SK-N-SH (cell line): Measurements from ENCODE around the gene RAC3. TPM values are rescaled to one million over a fixed set of nuclear protein-coding genes. Genes with fewer than 3 reads are reported as not detected.

Experiments
- CTCF ChIA-PET: fragments of 300-600, 350-600 bp; formaldehyde crosslinking; extraction: SDS; loops from one replicate; lab custom pipeline; 2021; lab: Yijun Ruan, JAX
- POLR2A ChIA-PET: fragments of 350-600 bp; sonication (Branson Sonifier 250); formaldehyde crosslinking; extraction: SDS; loops from one replicate; lab custom pipeline; 2020; ENCODE audit warnings: antibody characterized with exemption, inconsistent platforms; lab: Yijun Ruan, JAX
- DNase-seq: peaks from one replicate; pipeline ENCODE4 v3.0.0; 2012
- H2AFZ ChIP-seq: fragments of 200-600 bp; sonication (generic); 2 replicates; pipeline ENCODE4 v1.8.1; 2016; ENCODE audit warnings: antibody characterized with exemption, mild to moderate bottlenecking, low read depth
- H3F3A ChIP-seq: fragments of 200-600 bp; sonication (generic); replicated peaks from 2 replicates; pipeline ENCODE3; 2016; ENCODE audit warnings: antibody characterized with exemption, mild to moderate bottlenecking; ENCODE audit not compliant: insufficient read depth
- H3K27ac ChIP-seq, 2 experiments: fragments of 200-500 bp in 1 of 2; fragments of 200-600 bp in 1 of 2; sonication (Bioruptor generic) in 1 of 2; sonication (generic), shearing (Covaris generic) in 1 of 2; 2 replicates each; pipeline versions ENCODE4 v1.5.1 to v1.6.1; 2014 to 2016; ENCODE audit warnings: low read depth in 2 of 2, inconsistent platforms in 1 of 2, low read length in 1 of 2, mild to moderate bottlenecking in 1 of 2, mixed read lengths in 1 of 2
- H3K27me3 ChIP-seq: fragments of 200-600 bp; sonication (generic), shearing (Covaris generic); 2 replicates; pipeline ENCODE4 v1.6.1; 2016; ENCODE audit warnings: mixed run types; ENCODE audit not compliant: insufficient read depth
- H3K36me3 ChIP-seq, 2 experiments: fragments of 200-500 bp in 1 of 2; fragments of 200-600 bp in 1 of 2; sonication (Bioruptor generic) in 1 of 2; sonication (generic) in 1 of 2; replicated peaks in 1 of 2; 2 replicates each; pipeline versions ENCODE3 to v1.5.1; 2014 to 2016; ENCODE audit warnings: low read length in 1 of 2, mild to moderate bottlenecking in 1 of 2; ENCODE audit not compliant: insufficient read depth in 2 of 2, control insufficient read depth in 1 of 2
- H3K4me1 ChIP-seq, 2 experiments: fragments of 200-500 bp in 1 of 2; fragments of 200-600 bp in 1 of 2; sonication (Bioruptor generic) in 1 of 2; sonication (generic), shearing (Covaris generic) in 1 of 2; 2 replicates each; pipeline versions ENCODE4 v1.5.1 to v1.6.1; 2014 to 2016; ENCODE audit warnings: low read depth in 1 of 2, low read length in 1 of 2, mixed run types in 1 of 2; ENCODE audit not compliant: insufficient read depth in 2 of 2, control insufficient read depth in 1 of 2
- H3K4me2 ChIP-seq: fragments of 200-600 bp; sonication (generic), shearing (Covaris generic); 2 replicates; pipeline ENCODE4 v1.6.1; 2017; ENCODE audit warnings: mixed run types
- H3K4me3 ChIP-seq, 2 experiments: fragments of 200-500 bp in 1 of 2; fragments of 200-600 bp in 1 of 2; sonication (Bioruptor generic) in 1 of 2; sonication (generic), shearing (Covaris generic) in 1 of 2; 2 replicates each; pipeline versions ENCODE4 v1.5.1 to v1.8.1; 2014 to 2016; ENCODE audit warnings: low read depth in 2 of 2, inconsistent platforms in 1 of 2, low read length in 1 of 2, mild to moderate bottlenecking in 1 of 2, mixed read lengths in 1 of 2, moderate library complexity in 1 of 2
- H3K79me2 ChIP-seq: fragments of 200-600 bp; sonication (generic); 2 replicates; pipeline ENCODE4 v1.8.1; 2017; ENCODE audit warnings: mild to moderate bottlenecking; ENCODE audit not compliant: insufficient read depth
- H3K9ac ChIP-seq: fragments of 200-600 bp; sonication (generic); 2 replicates; pipeline ENCODE4 v1.6.1; 2017; ENCODE audit warnings: mixed run types
- H3K9me2 ChIP-seq: fragments of 200-600 bp; sonication (generic); 2 replicates; pipeline ENCODE4 v1.6.1; 2017; ENCODE audit warnings: mixed run types
- H3K9me3 ChIP-seq: fragments of 200-600 bp; sonication (generic); 2 replicates; pipeline ENCODE4 v1.6.1; 2017; ENCODE audit warnings: mixed run types, mild to moderate bottlenecking, moderate library complexity
- H4K20me1 ChIP-seq: fragments of 200-600 bp; sonication (generic); 2 replicates; pipeline ENCODE4 v1.6.1; 2017; ENCODE audit warnings: mild to moderate bottlenecking, mixed run types; ENCODE audit not compliant: insufficient read depth
- FOSL2 ChIP-seq: IDR thresholded peaks from 2 replicates; pipeline ENCODE4 v1.4.0; 2012; ENCODE audit warnings: low read depth, mild to moderate bottlenecking, moderate library complexity, borderline replicate concordance
- GABPA ChIP-seq: IDR thresholded peaks from 2 replicates; pipeline ENCODE4 v1.4.0; 2012; ENCODE audit warnings: low read depth, mild to moderate bottlenecking
- PBX3 ChIP-seq: IDR thresholded peaks from 2 replicates; pipeline ENCODE4; 2012
- POLR2AphosphoS5 ChIP-seq: IDR thresholded peaks from 2 replicates; pipeline ENCODE4 v1.6.1; 2012; ENCODE audit warnings: low read depth, low read length
- RFX5 ChIP-seq: IDR thresholded peaks from 2 replicates; pipeline ENCODE4 v1.6.1; 2012; ENCODE audit warnings: mild to moderate bottlenecking, improper control_type of control experiment, low read length
- SIN3A ChIP-seq: IDR thresholded peaks from 2 replicates; pipeline ENCODE4 v1.6.1; 2012; ENCODE audit warnings: low read depth, mild to moderate bottlenecking, low read length, moderate library complexity, borderline replicate concordance
- WGBS: methylation state at CpG from one replicate; pipeline ENCODE4 v1.1.6; 2017; ENCODE audit warnings: low lambda C conversion rate; 5-methylcytosine and 5-hydroxymethylcytosine counted together
- polyA plus RNA-seq, 3 experiments: library from polyadenylated mRNA; depleted of rRNA; stranded (reverse); fragments of >200 nt; gene quantifications; 2 replicates each; pipeline ENCODE4 v1.2.3, GENCODE V29; 2012
- TF ChIP-seq, protein P1 (sequence below): IDR thresholded peaks from 2 replicates; pipeline ENCODE4 v1.6.1; 2012; ENCODE audit warnings: mild to moderate bottlenecking, low read depth, low read length, moderate library complexity

Gene RAC3
- polyA plus RNA-seq, 1 of the 3 experiments (the other 2 are of a cell fraction), result 83.6 TPM

- H3K36me3 ChIP-seq, result peaks cover 28 to 85% of the 10 kb centered on the region in 2 experiments
- no peak overlapping the region for H3K27ac ChIP-seq
- ChIA-PET POLR2A (interaction anchor here (1.0 to 2.2 kb wide), 5 partner anchors 10 to 31 kb away, joined by 3 to 7 read pairs (median 4); partner anchors contain the start of gene DCXR), CTCF (interaction anchor here (2.0 to 8.0 kb wide), 4 partner anchors 23 to 101 kb away, joined by 5 to 47 read pairs (median 8); partner anchors contain the start of genes DCXR and RAC3)
- DNase-seq, result no peak
- H3K79me2 ChIP-seq, result peaks cover 17% of the 10 kb centered on the region; the same call in 1 of the 2 replicates
- H3K9me2 ChIP-seq, result no peaks in the 10 kb centered on the region
- no peak overlapping the region for H3K4me2 ChIP-seq
- no peak overlapping the region for H2AFZ ChIP-seq
- no peaks in the 10 kb centered on the region for H3K9me3 ChIP-seq
- 95% methylated on average over 10 of the region's 14 CpGs for WGBS
- H3K4me3 ChIP-seq, result no peak overlapping the region
- peaks cover 38% of the 10 kb centered on the region for H3F3A ChIP-seq
- no peaks in the 10 kb centered on the region for H4K20me1 ChIP-seq
- H3K9ac ChIP-seq, result no peak overlapping the region
- peaks cover 6 to 21% of the 10 kb centered on the region in 2 experiments; a peak in 2 of 4 replicates for H3K4me1 ChIP-seq
- H3K27me3 ChIP-seq, result no peaks in the 10 kb centered on the region
- TF ChIP-seq PBX3 (no peak), RFX5 (no peak), POLR2AphosphoS5 (peak; percentile 3; the same call in 1 of the 2 replicates)
- TF ChIP-seq, protein P1, sequence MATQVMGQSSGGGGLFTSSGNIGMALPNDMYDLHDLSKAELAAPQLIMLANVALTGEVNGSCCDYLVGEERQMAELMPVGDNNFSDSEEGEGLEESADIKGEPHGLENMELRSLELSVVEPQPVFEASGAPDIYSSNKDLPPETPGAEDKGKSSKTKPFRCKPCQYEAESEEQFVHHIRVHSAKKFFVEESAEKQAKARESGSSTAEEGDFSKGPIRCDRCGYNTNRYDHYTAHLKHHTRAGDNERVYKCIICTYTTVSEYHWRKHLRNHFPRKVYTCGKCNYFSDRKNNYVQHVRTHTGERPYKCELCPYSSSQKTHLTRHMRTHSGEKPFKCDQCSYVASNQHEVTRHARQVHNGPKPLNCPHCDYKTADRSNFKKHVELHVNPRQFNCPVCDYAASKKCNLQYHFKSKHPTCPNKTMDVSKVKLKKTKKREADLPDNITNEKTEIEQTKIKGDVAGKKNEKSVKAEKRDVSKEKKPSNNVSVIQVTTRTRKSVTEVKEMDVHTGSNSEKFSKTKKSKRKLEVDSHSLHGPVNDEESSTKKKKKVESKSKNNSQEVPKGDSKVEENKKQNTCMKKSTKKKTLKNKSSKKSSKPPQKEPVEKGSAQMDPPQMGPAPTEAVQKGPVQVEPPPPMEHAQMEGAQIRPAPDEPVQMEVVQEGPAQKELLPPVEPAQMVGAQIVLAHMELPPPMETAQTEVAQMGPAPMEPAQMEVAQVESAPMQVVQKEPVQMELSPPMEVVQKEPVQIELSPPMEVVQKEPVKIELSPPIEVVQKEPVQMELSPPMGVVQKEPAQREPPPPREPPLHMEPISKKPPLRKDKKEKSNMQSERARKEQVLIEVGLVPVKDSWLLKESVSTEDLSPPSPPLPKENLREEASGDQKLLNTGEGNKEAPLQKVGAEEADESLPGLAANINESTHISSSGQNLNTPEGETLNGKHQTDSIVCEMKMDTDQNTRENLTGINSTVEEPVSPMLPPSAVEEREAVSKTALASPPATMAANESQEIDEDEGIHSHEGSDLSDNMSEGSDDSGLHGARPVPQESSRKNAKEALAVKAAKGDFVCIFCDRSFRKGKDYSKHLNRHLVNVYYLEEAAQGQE, result no peak
- TF ChIP-seq, all 33 proteins: peak for 1
Measured at GRCh38 chr17:82060614-82061013, 29.1 kb downstream of the RAC3 start.

DNA sequence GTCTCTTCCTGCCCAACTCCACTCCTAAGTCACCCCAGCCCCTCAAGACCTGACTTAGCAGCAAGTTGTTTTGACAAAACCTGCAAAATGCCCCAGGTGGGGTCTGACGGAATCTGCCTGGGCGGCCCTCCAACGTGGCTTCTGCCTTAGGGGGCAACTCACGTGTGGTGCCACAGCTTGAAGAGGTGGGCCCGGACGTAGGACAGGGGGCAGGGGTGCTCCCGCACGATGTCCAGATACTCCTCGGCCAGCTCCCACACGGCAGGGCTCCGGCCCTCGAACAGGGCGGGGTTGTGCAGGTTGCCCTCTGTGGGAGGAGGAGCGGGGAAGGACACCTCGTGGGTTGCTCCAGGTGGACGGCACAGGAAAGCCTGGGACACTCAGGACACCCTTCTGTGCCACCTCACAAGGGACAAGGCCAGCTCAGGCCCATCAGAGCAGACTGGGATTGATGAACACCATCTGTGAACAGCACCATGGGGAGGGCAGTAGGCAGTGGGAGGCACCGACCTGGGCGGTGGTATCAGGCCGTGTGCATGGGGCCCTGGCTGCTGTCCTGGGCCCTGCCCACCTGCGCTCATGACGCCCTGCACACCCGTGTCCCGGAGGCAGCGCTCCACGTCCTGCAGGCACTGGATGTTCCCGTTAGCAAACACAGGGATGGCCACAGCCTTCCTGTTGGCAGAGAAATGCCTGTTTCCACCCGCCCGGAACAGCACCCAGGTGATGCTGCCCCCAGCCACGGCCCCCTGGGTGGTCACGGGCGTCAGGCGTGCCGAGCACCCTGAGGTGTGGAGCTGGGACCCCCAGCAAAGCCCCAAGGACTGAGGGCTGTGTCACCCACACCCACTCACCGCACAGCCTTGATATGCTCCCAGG is 29.8 kb downstream of the RAC3 start:
- Histone ChIP-seq H3K4me3 (no peak overlapping the region), H3K9me3 (no peaks in the 10 kb centered on the region), H3K27me3 (no peaks in the 10 kb centered on the region), H4K20me1 (no peaks in the 10 kb centered on the region), H3K36me3 (peaks cover 24 to 78% of the 10 kb centered on the region in 2 experiments), H3K4me1 (peaks cover 12 to 26% of the 10 kb centered on the region in 2 experiments; a peak in 2 of 4 replicates), H3F3A (peaks cover 38% of the 10 kb centered on the region), H3K9ac (no peak overlapping the region), H3K9me2 (no peaks in the 10 kb centered on the region), H3K27ac (no peak overlapping the region), H3K4me2 (no peak overlapping the region), H2AFZ (no peak overlapping the region), H3K79me2 (peaks cover 23% of the 10 kb centered on the region)
- POLR2A ChIA-PET, result interaction anchor here (1.0 to 2.2 kb wide), 4 partner anchors 9 to 30 kb away, joined by 3 to 7 read pairs (median 4); partner anchors contain the start of gene DCXR
- CTCF ChIA-PET, result interaction anchor here (0.6 to 8.0 kb wide), 4 partner anchors 21 to 101 kb away, joined by 3 to 47 read pairs (median 6); partner anchors contain the start of gene RAC3
- DNase-seq, result no peak
- 92% methylated on average over 32 of the region's 34 CpGs for WGBS
- TF ChIP-seq GABPA (no peak), POLR2AphosphoS5 (no peak), FOSL2 (no peak), SIN3A (no peak)
